GM18907 (cell line): Measurements from ENCODE around the gene PCDHGA4.
"Not testable (repeated sequence)": the region's sequence is repeated elsewhere in the genome, so short reads cannot be mapped to it uniquely, and the experiment has no call there.

ENCODE experiments used
- ATAC-seq: cut with Tn5 transposase; IDR thresholded peaks from one replicate; pipeline ENCODE4 v1.9.1; 2021; ENCODE audit warnings: mild to moderate bottlenecking, moderate library complexity; ENCODE audit not compliant: unreplicated experiment

The PCDHGA4 gene

DNA sequence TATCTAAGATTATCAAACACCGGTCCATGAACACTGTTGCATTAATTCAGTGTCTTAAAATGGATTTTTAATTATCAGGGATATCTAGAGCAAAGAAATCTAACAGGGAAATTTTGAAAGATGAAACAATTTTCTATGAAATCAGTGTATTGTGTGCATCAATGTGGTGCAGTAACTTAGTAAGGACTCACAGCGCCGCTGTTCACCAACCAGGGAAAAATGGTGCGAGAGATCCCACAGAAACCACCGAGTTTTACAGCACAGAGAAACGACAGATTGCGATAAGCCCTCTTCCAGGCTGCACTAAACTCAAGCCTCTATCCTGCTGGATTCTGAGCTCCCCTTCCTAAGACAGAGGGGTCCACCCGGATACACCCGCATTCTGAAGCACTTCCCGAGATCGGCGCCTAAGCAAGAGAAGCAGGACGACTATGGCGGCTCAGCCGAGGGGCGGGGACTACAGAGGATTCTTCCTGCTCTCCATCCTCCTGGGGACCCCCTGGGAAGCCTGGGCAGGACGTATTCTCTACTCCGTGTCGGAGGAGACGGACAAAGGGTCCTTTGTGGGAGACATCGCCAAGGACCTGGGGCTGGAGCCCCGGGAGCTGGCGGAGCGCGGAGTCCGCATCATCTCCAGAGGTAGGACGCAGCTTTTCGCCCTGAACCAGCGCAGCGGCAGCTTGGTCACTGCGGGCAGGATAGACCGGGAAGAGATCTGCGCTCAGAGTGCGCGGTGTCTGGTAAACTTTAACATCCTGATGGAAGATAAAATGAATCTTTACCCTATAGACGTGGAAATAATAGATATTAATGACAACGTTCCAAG, 27.9 kb downstream of the PCDHGA4 start, which contains the start of gene PCDHGA7:
TSS of gene PCDHGA7 (plus strand) at position 274 of the 826 bp plus-strand sequence. CDS start at position 432, 158 bp downstream.
- ATAC-seq = no peak

DNA sequence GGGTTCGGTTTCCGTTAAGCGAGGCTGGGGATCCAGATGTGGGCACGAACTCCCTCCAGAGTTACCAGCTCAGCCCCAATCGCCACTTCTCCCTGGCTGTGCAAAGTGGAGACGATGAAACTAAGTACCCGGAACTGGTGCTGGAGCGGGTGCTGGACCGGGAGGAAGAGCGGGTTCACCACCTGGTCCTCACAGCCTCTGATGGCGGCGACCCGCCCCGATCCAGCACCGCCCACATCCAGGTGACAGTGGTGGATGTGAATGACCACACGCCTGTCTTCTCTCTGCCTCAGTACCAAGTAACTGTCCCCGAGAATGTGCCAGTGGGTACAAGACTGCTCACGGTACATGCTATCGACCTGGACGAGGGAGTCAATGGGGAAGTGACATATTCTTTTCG, 28.5 kb downstream of the PCDHGA4 start:
- ATAC-seq = no peak

DNA sequence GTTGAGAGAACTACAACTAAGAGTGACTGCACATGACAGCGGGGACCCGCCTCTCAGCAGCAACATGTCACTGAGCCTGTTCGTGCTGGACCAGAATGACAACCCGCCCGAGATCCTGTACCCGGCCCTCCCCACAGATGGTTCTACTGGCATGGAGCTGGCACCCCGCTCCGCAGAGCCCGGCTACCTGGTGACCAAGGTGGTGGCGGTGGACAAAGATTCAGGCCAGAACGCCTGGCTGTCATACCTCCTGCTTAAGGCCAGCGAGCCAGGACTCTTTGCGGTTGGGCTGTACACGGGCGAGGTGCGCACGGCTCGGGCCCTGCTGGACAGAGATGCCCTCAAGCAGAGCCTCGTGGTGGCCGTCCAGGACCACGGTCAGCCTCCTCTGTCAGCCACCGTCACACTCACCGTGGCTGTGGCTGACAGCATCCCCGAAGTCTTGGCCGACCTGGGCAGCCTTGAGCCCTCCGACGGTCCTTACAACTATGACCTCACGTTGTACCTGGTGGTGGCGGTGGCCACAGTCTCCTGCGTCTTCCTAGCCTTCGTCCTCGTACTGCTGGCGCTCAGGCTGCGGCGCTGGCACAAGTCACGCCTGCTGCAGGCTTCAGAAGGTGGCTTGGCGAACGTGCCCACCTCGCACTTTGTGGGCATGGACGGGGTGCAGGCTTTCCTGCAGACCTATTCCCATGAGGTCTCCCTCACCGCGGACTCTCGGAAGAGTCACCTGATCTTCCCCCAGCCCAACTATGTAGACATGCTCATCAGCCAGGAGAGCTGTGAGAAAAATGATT, 29.8 kb downstream of the PCDHGA4 start:
- no peak for ATAC-seq

DNA sequence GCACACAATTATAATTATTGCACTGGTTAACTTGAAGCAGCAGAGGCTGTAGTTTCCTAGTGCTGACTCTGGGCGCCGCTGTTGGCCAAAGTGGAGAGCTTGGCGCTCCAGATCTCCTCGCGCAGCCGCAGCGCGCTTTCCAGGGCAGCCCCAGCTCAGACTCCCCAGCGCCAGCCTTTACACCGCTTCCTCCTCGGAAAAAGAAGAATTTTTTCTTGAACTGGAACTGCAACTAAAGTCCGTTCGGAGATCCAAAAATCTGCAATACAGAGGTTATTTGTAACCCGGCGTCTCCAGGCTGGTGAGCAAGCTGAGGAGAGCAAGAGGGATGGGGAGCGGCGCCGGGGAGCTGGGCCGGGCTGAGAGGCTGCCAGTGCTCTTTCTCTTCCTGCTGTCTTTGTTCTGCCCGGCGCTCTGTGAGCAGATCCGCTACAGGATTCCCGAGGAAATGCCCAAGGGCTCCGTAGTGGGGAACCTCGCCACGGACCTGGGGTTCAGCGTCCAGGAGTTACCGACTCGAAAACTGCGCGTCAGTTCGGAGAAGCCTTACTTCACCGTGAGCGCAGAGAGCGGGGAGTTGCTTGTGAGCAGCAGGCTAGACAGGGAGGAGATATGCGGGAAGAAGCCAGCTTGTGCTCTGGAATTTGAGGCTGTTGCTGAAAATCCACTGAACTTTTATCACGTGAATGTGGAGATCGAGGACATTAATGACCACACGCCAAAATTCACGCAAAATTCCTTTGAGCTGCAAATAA, 32.9 kb downstream of the PCDHGA4 start, which contains the start of gene PCDHGB4:
TSS of gene PCDHGB4 (plus strand) at position 142 of the 755 bp plus-strand sequence. CDS start at position 329, 187 bp downstream.
- ATAC-seq = not testable (repeated sequence)

DNA sequence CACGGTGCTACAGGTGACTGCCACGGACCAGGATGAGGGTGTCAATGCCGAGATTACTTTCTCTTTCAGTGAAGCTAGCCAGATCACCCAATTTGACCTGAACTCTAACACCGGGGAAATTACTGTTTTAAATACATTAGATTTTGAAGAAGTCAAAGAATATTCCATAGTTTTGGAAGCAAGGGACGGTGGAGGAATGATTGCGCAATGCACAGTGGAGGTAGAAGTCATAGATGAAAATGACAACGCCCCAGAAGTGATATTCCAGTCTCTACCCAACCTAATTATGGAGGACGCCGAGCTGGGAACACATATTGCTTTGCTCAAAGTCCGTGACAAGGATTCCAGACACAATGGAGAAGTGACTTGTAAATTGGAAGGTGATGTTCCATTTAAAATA, 33.8 kb downstream of the PCDHGA4 start:
- ATAC-seq = no peak

DNA sequence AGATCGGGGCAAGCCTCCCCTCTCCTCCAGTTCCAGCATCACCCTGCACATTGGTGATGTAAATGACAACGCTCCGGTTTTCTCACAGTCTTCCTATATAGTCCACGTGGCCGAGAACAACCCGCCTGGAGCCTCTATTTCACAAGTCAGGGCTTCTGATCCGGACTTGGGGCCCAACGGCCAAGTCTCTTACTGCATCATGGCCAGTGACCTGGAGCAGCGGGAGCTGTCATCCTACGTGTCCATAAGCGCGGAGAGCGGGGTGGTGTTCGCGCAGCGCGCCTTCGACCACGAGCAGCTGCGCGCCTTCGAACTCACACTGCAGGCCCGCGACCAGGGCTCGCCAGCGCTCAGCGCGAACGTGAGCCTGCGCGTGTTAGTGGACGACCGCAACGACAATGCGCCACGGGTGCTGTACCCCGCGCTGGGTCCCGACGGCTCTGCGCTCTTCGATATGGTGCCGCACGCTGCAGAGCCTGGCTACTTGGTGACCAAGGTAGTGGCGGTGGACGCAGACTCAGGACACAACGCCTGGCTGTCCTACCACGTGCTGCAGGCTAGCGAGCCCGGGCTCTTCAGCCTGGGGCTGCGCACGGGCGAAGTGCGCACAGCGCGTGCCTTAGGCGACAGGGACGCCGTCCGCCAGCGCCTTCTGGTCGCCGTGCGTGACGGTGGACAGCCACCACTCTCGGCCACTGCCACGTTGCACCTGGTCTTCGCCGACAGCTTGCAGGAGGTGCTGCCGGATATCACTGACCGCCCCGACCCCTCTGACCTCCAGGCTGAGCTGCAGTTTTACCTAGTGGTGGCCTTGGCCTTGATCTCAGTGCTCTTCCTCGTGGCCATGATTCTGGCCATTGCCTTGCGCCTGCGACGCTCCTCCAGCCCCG, 34.6 kb downstream of the PCDHGA4 start:
- ATAC-seq = no peak

GRCh38 chr5:141392429-141393198, 37.8 kb downstream of the PCDHGA4 start, which contains the start of gene PCDHGA8:
PCDHGA8 (plus strand) TSS chr5:141392633; CDS start chr5:141392814, 181 bp downstream.
- no peak for ATAC-seq

- ATAC-seq = no peak
These were observed 38.4 kb downstream of the PCDHGA4 start for GRCh38 chr5:141393267-141393666.

DNA sequence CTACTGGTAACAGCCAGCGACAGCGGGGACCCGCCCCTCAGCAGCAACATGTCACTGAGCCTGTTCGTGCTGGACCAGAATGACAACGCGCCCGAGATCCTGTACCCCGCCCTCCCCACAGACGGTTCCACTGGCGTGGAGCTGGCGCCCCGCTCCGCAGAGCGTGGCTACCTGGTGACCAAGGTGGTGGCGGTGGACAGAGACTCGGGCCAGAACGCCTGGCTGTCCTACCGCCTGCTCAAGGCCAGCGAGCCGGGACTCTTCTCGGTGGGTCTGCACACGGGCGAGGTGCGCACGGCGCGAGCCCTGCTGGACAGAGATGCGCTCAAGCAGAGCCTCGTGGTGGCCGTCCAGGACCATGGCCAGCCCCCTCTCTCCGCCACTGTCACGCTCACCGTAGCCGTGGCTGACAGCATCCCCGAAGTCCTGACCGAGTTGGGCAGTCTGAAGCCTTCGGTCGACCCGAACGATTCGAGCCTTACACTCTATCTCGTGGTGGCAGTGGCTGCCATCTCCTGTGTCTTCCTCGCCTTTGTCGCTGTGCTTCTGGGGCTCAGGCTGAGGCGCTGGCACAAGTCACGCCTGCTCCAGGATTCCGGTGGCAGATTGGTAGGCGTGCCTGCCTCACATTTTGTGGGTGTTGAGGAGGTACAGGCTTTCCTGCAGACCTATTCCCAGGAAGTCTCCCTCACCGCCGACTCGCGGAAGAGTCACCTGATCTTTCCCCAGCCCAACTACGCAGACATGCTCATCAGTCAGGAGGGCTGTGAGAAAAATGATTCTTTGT, 39.8 kb downstream of the PCDHGA4 start:
- not testable (repeated sequence) for ATAC-seq

GRCh38 chr5:141397756-141398551, 43.1 kb downstream of the PCDHGA4 start, which contains the start of gene PCDHGB5:
PCDHGB5 (plus strand) TSS chr5:141397947; CDS start chr5:141398128, 181 bp downstream.
- peak; percentile 58 for ATAC-seq

GRCh38 chr5:141398608-141399007, 43.8 kb downstream of the PCDHGA4 start:
- no peak for ATAC-seq

- no peak for ATAC-seq
These were observed 44.9 kb downstream of the PCDHGA4 start for GRCh38 chr5:141399555-141400258.

DNA sequence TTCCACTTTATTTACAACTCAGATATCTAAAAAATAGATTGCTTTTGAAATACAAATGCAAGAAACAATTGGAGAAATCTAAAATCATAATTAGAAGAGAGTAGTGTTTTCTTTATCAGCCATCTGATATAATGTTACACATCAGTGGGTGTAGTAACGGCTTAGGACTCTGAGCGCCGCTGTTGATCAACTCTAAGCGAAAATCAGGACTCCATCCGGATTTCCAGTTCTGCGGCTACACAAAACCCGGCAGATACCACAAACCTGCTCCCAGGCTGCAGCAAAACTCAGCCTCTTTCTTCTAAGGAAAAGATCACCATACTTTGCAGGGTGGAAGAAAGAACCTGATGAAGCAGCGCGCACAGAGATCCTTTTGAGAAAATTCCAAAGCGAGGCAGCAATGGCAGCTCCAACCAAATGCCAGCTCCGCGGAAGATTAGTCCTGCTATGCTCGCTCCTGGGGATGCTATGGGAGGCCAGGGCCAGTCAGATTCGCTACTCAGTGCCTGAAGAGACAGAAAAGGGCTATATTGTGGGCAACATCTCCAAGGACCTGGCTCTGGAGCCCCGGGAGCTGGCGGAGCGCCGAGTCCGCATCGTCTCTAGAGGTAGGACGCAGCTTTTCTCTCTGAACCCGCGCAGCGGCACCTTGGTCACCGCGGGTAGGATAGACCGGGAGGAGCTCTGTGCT, 47.9 kb downstream of the PCDHGA4 start, which contains the start of gene PCDHGA9:
TSS of gene PCDHGA9 (plus strand) at position 226 of the 691 bp plus-strand sequence. CDS start at position 401, 175 bp downstream.
- no peak for ATAC-seq

DNA sequence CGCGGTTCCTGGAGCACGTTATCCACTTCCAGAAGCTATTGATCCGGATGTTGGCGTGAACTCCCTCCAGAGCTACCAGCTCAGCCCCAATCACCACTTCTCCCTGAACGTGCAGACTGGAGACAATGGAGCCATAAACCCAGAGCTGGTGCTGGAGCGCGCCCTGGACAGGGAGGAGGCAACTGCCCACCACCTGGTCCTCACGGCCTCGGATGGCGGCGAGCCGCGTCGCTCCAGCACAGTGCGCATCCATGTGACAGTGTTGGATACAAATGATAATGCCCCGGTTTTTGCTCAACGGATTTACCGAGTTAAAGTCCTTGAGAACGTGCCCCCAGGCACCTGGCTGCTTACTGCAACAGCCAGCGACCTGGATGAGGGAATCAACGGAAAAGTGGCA, 48.6 kb downstream of the PCDHGA4 start:
- no peak for ATAC-seq
